Ishikawa (cell line): ENCODE measurements around the gene MRGPRX3.

Experiments used
- CEBPB ChIP-seq: IDR thresholded peaks from 2 replicates; pipeline ENCODE4 v1.6.1; 2012
- CREB1 ChIP-seq: IDR thresholded peaks from 2 replicates; pipeline ENCODE4 v1.6.1; 2012; ENCODE audit warnings: low read depth
- EGR1 ChIP-seq: IDR thresholded peaks from 2 replicates; pipeline ENCODE4 v1.6.1; 2012
- EP300 ChIP-seq: IDR thresholded peaks from 2 replicates; pipeline ENCODE4 v1.6.1; 2012; ENCODE audit warnings: borderline replicate concordance
- FOXM1 ChIP-seq: IDR thresholded peaks from 2 replicates; pipeline ENCODE4 v1.6.1; 2012; ENCODE audit warnings: low read depth, borderline replicate concordance
- NFIC ChIP-seq: IDR thresholded peaks from 2 replicates; pipeline ENCODE4 v1.6.1; 2012
- RAD21 ChIP-seq: IDR thresholded peaks from 2 replicates; pipeline ENCODE4 v1.6.1; 2012; ENCODE audit warnings: low read depth
- TAF1 ChIP-seq: IDR thresholded peaks from 2 replicates; pipeline ENCODE4 v1.6.1; 2012; ENCODE audit warnings: low read depth, mild to moderate bottlenecking
- TCF12 ChIP-seq: IDR thresholded peaks from 2 replicates; pipeline ENCODE4 v1.6.1; 2012; ENCODE audit warnings: low read depth
- TEAD4 ChIP-seq: IDR thresholded peaks from 2 replicates; pipeline ENCODE4 v1.6.1; 2012
- YY1 ChIP-seq: IDR thresholded peaks from 2 replicates; pipeline ENCODE4 v1.6.1; 2012; ENCODE audit warnings: low read depth
- ZBTB7A ChIP-seq: IDR thresholded peaks from 2 replicates; pipeline ENCODE4 v1.6.1; 2012; ENCODE audit warnings: low read depth
- TF ChIP-seq, protein P1 (sequence below): IDR thresholded peaks from 2 replicates; pipeline ENCODE4 v1.6.1; 2012; ENCODE audit warnings: low read depth, mild to moderate bottlenecking
- TF ChIP-seq, protein P2 (sequence below): IDR thresholded peaks from 2 replicates; pipeline ENCODE4 v1.6.1; 2012
- TF ChIP-seq, protein P3 (sequence below): IDR thresholded peaks from 2 replicates; pipeline ENCODE4 v1.6.1; 2012

The MRGPRX3 gene

DNA sequence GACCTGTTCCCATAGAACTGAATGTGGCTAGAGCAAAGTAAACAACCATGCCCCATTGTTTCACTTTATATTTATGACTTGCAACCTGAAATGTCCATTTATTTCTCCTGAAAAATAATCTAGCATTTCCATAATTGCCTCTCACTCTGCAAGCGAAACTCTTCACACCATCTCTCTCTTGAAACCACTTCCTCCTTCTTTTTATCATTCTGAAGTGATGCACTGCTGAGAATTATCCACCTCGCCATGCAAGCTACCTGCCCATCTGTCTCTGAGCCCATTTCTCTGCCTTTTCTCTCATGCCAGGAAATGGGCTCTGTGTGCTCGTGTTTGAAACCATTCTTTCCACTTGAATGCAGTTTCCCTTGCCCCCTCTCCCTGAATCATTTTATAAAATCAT lies 13.5 kb downstream of the MRGPRX3 start:
- TF ChIP-seq, protein P1, sequence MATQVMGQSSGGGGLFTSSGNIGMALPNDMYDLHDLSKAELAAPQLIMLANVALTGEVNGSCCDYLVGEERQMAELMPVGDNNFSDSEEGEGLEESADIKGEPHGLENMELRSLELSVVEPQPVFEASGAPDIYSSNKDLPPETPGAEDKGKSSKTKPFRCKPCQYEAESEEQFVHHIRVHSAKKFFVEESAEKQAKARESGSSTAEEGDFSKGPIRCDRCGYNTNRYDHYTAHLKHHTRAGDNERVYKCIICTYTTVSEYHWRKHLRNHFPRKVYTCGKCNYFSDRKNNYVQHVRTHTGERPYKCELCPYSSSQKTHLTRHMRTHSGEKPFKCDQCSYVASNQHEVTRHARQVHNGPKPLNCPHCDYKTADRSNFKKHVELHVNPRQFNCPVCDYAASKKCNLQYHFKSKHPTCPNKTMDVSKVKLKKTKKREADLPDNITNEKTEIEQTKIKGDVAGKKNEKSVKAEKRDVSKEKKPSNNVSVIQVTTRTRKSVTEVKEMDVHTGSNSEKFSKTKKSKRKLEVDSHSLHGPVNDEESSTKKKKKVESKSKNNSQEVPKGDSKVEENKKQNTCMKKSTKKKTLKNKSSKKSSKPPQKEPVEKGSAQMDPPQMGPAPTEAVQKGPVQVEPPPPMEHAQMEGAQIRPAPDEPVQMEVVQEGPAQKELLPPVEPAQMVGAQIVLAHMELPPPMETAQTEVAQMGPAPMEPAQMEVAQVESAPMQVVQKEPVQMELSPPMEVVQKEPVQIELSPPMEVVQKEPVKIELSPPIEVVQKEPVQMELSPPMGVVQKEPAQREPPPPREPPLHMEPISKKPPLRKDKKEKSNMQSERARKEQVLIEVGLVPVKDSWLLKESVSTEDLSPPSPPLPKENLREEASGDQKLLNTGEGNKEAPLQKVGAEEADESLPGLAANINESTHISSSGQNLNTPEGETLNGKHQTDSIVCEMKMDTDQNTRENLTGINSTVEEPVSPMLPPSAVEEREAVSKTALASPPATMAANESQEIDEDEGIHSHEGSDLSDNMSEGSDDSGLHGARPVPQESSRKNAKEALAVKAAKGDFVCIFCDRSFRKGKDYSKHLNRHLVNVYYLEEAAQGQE = no peak
- no peak for TF ChIP-seq NFIC
- no peak for TF ChIP-seq CEBPB
- TF ChIP-seq ZBTB7A = no peak
- TF ChIP-seq EP300 = no peak
- TF ChIP-seq, protein P2, sequence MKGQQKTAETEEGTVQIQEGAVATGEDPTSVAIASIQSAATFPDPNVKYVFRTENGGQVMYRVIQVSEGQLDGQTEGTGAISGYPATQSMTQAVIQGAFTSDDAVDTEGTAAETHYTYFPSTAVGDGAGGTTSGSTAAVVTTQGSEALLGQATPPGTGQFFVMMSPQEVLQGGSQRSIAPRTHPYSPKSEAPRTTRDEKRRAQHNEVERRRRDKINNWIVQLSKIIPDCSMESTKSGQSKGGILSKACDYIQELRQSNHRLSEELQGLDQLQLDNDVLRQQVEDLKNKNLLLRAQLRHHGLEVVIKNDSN = no peak
- no peak for TF ChIP-seq RAD21
- TF ChIP-seq, protein P3, sequence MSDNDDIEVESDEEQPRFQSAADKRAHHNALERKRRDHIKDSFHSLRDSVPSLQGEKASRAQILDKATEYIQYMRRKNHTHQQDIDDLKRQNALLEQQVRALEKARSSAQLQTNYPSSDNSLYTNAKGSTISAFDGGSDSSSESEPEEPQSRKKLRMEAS = no peak
- no peak for TF ChIP-seq CREB1
- no peak for TF ChIP-seq FOXM1
- TF ChIP-seq TAF1 = no peak
- no peak for TF ChIP-seq EGR1
- no peak for TF ChIP-seq TEAD4
- TF ChIP-seq YY1 = no peak
- TF ChIP-seq TCF12 = no peak

DNA sequence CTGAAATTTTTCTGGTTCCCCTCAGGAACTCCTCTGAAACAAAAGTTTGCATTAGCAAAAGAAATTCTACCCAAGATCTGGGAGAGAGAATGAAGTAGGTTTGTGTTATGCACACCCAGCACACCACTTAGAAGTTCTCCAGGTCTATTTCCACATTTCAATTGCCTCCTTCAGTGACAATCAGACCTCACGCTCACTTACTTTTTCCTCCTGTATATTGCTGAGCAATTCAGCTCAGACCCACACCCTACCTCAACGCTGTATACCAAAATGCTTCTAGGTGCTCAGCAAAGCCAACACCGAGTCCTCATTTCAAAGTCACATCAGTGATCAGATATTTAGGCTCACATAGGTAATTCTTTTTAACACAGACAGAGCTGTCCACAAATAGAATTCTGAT lies 19.2 kb downstream of the MRGPRX3 start:
- TF ChIP-seq TCF12 (no peak), NFIC (no peak), EGR1 (no peak), RAD21 (no peak), FOXM1 (no peak), TEAD4 (no peak)
- TF ChIP-seq, protein P3 = no peak
- TF ChIP-seq, protein P1 = no peak
- TF ChIP-seq, protein P2 = no peak

DNA sequence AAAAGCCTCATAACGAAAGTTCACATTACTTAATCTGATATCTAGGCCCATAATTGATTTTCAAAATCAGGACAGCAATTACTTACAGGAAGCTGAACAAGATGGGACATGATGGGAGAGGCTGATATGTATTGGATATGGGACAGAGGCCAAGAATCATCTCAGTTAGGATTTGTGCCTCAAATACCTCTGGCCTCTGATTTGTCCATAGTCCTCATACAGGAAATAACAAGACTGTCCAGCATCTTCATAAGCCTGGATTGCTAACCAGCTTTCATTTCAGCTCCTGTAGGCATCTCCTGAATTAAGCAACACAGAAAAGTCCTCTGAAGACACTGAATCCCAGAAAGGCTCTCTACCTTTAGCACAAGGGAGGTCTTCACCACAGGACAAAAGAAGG lies 36.0 kb downstream of the MRGPRX3 start:
- TF ChIP-seq ZBTB7A (no peak), TEAD4 (no peak), RAD21 (no peak), YY1 (no peak), TAF1 (no peak), FOXM1 (no peak)

DNA sequence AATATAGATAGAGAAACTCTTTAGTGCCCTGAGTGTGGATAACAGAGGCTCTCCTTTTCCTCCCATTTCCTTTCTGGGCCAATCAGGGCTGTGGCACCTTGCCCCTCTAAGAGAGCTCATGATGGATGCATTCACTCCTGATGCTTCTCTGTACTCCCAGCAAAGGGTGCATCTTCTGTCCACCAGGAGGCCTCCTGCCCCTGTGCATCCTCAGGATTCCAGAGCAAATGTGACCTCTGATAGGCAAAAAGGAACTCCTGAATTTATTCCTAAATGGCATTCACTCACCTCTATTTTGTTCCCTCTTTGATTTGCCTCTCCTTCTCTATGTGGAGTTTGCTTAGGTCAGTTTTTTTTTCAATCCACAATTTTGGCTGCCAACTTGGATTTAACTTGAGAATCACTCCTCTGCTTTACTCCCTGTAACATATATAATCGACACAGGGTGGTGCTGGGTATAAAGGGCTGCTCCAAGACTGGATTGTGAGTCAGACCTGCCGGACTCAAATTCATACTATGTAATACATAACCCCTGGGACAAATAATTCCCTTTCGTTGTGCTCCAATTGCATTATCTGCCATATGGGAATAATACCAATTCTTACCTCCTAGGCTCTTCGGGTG lies 39.1 kb downstream of the MRGPRX3 start:
- TF ChIP-seq TEAD4 (no peak), RAD21 (peak; percentile 62)

DNA sequence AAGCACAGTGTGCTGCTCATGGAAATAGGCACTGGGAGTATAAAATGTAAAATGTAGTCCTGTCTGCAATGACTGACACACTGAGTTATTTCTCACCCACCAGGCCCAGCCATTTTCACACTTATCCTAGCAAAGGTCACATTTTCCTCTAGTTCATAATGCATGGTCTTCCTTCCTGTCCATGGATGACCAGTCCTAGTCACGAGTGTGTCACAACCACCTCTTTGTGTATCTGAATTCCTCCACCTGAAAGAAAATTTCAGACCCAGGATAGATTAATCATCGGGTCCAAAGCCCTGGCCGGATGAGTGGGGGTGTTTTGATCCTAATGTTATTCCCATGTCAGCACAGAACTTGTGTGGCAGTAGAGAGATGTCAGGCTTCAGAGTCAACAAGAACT lies 40.3 kb downstream of the MRGPRX3 start, which contains the start of gene MRGPRX4:
Gene MRGPRX4, plus strand, starts transcription at position 172 of the 400 bp plus-strand sequence. CDS start 420 bp downstream, outside the sequence.
- TF ChIP-seq CEBPB (no peak), TCF12 (no peak), ZBTB7A (no peak), TAF1 (no peak), NFIC (no peak)
- TF ChIP-seq, protein P2 = no peak

DNA sequence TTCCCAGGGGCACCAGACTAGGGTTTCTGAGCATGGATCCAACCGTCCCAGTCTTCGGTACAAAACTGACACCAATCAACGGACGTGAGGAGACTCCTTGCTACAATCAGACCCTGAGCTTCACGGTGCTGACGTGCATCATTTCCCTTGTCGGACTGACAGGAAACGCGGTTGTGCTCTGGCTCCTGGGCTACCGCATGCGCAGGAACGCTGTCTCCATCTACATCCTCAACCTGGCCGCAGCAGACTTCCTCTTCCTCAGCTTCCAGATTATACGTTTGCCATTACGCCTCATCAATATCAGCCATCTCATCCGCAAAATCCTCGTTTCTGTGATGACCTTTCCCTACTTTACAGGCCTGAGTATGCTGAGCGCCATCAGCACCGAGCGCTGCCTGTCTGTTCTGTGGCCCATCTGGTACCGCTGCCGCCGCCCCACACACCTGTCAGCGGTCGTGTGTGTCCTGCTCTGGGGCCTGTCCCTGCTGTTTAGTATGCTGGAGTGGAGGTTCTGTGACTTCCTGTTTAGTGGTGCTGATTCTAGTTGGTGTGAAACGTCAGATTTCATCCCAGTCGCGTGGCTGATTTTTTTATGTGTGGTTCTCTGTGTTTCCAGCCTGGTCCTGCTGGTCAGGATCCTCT lies 41.0 kb downstream of the MRGPRX3 start:
- no peak for TF ChIP-seq ZBTB7A
- no peak for TF ChIP-seq NFIC
- TF ChIP-seq, protein P3 = no peak
- TF ChIP-seq TCF12 = no peak
- no peak for TF ChIP-seq RAD21
